IPS DF 6.9 (cell line): ENCODE measurements around the gene FNBP1L.
"Not testable (repeated sequence)": the region's sequence is repeated elsewhere in the genome, so short reads cannot be mapped to it uniquely, and the experiment has no call there.

Experiments used
- DNase-seq: peaks from one replicate; pipeline ENCODE4 v3.0.0-alpha.2; 2013; ENCODE audit warnings: low read depth, low spot score
- H3K27ac ChIP-seq: one replicate; pipeline ENCODE4 v1.5.1; 2013; ENCODE audit warnings: low read length, control low read depth
- H3K27me3 ChIP-seq: 2 replicates; pipeline ENCODE4 v1.6.1; 2013; ENCODE audit warnings: mild to moderate bottlenecking, low read length; ENCODE audit not compliant: control insufficient read depth, insufficient read depth
- H3K36me3 ChIP-seq: 2 replicates; pipeline ENCODE4 v1.6.1; 2013; ENCODE audit warnings: low read length; ENCODE audit not compliant: control insufficient read depth, insufficient read depth
- H3K4me1 ChIP-seq: 2 replicates; pipeline ENCODE4 v1.6.1; 2013; ENCODE audit warnings: low read length; ENCODE audit not compliant: control insufficient read depth, insufficient read depth
- H3K4me3 ChIP-seq: 2 replicates; pipeline ENCODE4 v1.5.1; 2013; ENCODE audit warnings: mild to moderate bottlenecking, low read length
- H3K9me3 ChIP-seq: 2 replicates; pipeline ENCODE4 v1.6.1; 2013; ENCODE audit warnings: low read length, inconsistent platforms; ENCODE audit not compliant: control insufficient read depth, insufficient read depth
- WGBS: extraction: QIAGEN DNeasy Blood & Tissue Kit; methylation state at CpG from one replicate; pipeline ENCODE4 v1.1.7; 2013; ENCODE audit warnings: mixed read lengths, missing lambda C conversion rate; ENCODE audit not compliant: insufficient read length, insufficient coverage; 5-methylcytosine and 5-hydroxymethylcytosine counted together

Gene FNBP1L

GRCh38 chr1:93463960-93464359 is 16.0 kb downstream of the FNBP1L start:
- DNase-seq = no peak
- no CpG with 5 or more reads among the region's 1 CpG for WGBS
- Histone ChIP-seq H3K27ac (no peak overlapping the region), H3K27me3 (no peaks in the 10 kb centered on the region), H3K36me3 (no peaks in the 10 kb centered on the region), H3K9me3 (no peaks in the 10 kb centered on the region), H3K4me3 (no peak overlapping the region), H3K4me1 (no peaks in the 10 kb centered on the region)

GRCh38 chr1:93465371-93466082 is 17.6 kb downstream of the FNBP1L start:
- H3K27me3 ChIP-seq, H3K9me3 ChIP-seq, DNase-seq, H3K4me1 ChIP-seq, H3K4me3 ChIP-seq, H3K27ac ChIP-seq, H3K36me3 ChIP-seq: not testable (repeated sequence)
- no CpG with 5 or more reads among the region's 6 CpGs for WGBS

GRCh38 chr1:93467606-93468005 is 19.7 kb downstream of the FNBP1L start:
- Histone ChIP-seq H3K36me3 (no peaks in the 10 kb centered on the region), H3K27ac (no peak overlapping the region), H3K4me3 (no peak overlapping the region), H3K27me3 (no peaks in the 10 kb centered on the region), H3K4me1 (no peaks in the 10 kb centered on the region), H3K9me3 (no peaks in the 10 kb centered on the region)
- no peak for DNase-seq
- WGBS = no CpG with 5 or more reads among the region's 4 CpGs

- Histone ChIP-seq H3K27ac (no peak overlapping the region), H3K27me3 (no peaks in the 10 kb centered on the region), H3K9me3 (no peaks in the 10 kb centered on the region), H3K36me3 (no peaks in the 10 kb centered on the region), H3K4me1 (no peaks in the 10 kb centered on the region), H3K4me3 (no peak overlapping the region)
- DNase-seq = no peak
- WGBS = no CpG with 5 or more reads among the region's 3 CpGs
Observed at GRCh38 chr1:93468662-93469061, 20.7 kb downstream of the FNBP1L start.

- not testable (repeated sequence) for H3K27ac ChIP-seq, H3K9me3 ChIP-seq, H3K4me3 ChIP-seq, DNase-seq, H3K36me3 ChIP-seq, H3K4me1 ChIP-seq, H3K27me3 ChIP-seq
- WGBS = no CpG with 5 or more reads among the region's 3 CpGs
Observed at GRCh38 chr1:93469223-93469622, 21.3 kb downstream of the FNBP1L start.

GRCh38 chr1:93471284-93471683 is 23.4 kb downstream of the FNBP1L start:
- no peak for DNase-seq
- Histone ChIP-seq H3K27ac (no peak overlapping the region), H3K27me3 (no peaks in the 10 kb centered on the region), H3K36me3 (no peaks in the 10 kb centered on the region), H3K9me3 (no peaks in the 10 kb centered on the region), H3K4me3 (no peak overlapping the region), H3K4me1 (no peaks in the 10 kb centered on the region)
- WGBS = no CpG with 5 or more reads among the region's 6 CpGs

- no CpG with 5 or more reads among the region's 1 CpG for WGBS
- H3K4me3 ChIP-seq = no peak overlapping the region
- no peaks in the 10 kb centered on the region for H3K4me1 ChIP-seq
- H3K36me3 ChIP-seq = no peaks in the 10 kb centered on the region
- no peak for DNase-seq
- no peaks in the 10 kb centered on the region for H3K27me3 ChIP-seq
- H3K9me3 ChIP-seq = no peaks in the 10 kb centered on the region
- no peak overlapping the region for H3K27ac ChIP-seq
Observed at GRCh38 chr1:93471911-93472310, 24.0 kb downstream of the FNBP1L start.

GRCh38 chr1:93474321-93474720 is 26.4 kb downstream of the FNBP1L start:
- Histone ChIP-seq H3K4me1 (no peaks in the 10 kb centered on the region), H3K36me3 (no peaks in the 10 kb centered on the region), H3K27me3 (no peaks in the 10 kb centered on the region), H3K9me3 (no peaks in the 10 kb centered on the region), H3K4me3 (no peak overlapping the region), H3K27ac (no peak overlapping the region)
- WGBS = no CpG with 5 or more reads among the region's 2 CpGs
- no peak for DNase-seq

GRCh38 chr1:93475681-93476080 is 27.8 kb downstream of the FNBP1L start:
- no peaks in the 10 kb centered on the region for H3K36me3 ChIP-seq
- no CpG with 5 or more reads among the region's 1 CpG for WGBS
- no peak overlapping the region for H3K4me3 ChIP-seq
- no peaks in the 10 kb centered on the region for H3K4me1 ChIP-seq
- H3K27me3 ChIP-seq = no peaks in the 10 kb centered on the region
- no peak for DNase-seq
- no peak overlapping the region for H3K27ac ChIP-seq
- no peaks in the 10 kb centered on the region for H3K9me3 ChIP-seq

- H3K27me3 ChIP-seq, H3K27ac ChIP-seq, H3K4me3 ChIP-seq, H3K36me3 ChIP-seq, H3K9me3 ChIP-seq, H3K4me1 ChIP-seq, DNase-seq: not testable (repeated sequence)
- no CpG with 5 or more reads among the region's 8 CpGs for WGBS
Observed at GRCh38 chr1:93479133-93479745, 31.3 kb downstream of the FNBP1L start.

- not testable (repeated sequence) for H3K4me3 ChIP-seq, H3K36me3 ChIP-seq, H3K27ac ChIP-seq, H3K9me3 ChIP-seq, H3K27me3 ChIP-seq, DNase-seq, H3K4me1 ChIP-seq
- WGBS = no CpG with 5 or more reads among the region's 5 CpGs
Observed at GRCh38 chr1:93481899-93482298, 34.0 kb downstream of the FNBP1L start.
